Neutrophil (primary cell): ENCODE results near the gene RNF26.

ENCODE experiments used
- H3K27ac ChIP-seq: fragments of 200-600 bp; sonication (generic); 2 replicates; pipeline ENCODE4 v1.5.1; 2016; ENCODE audit warnings: mild to moderate bottlenecking, moderate library complexity
- H3K27me3 ChIP-seq: fragments of 200-600 bp; sonication (generic); 2 replicates; pipeline ENCODE4 v1.6.0; 2016; ENCODE audit warnings: mild to moderate bottlenecking
- H3K36me3 ChIP-seq: fragments of 200-600 bp; sonication (generic); 2 replicates; pipeline ENCODE4 v1.5.1; 2017
- H3K4me1 ChIP-seq, 2 experiments: fragments of 200-600 bp in 1 of 2; sonication (generic) in 1 of 2; 1 replicate in 1 of 2; 2 replicates in 1 of 2; pipeline versions ENCODE4 v1.5.1 to v1.6.1; 2013 to 2016; ENCODE audit warnings: low read depth in 1 of 2, low read length in 1 of 2, mild to moderate bottlenecking in 1 of 2, moderate library complexity in 1 of 2; ENCODE audit not compliant: control insufficient read depth in 1 of 2, insufficient read depth in 1 of 2
- H3K4me3 ChIP-seq, 2 experiments: fragments of 200-600 bp in 1 of 2; sonication (generic) in 1 of 2; 1 replicate in 1 of 2; 2 replicates in 1 of 2; pipeline ENCODE4 v1.5.1; 2013 to 2016; ENCODE audit warnings: low read depth in 1 of 2, low read length in 1 of 2, mild to moderate bottlenecking in 1 of 2, moderate library complexity in 1 of 2
- H3K9me3 ChIP-seq: fragments of 200-600 bp; sonication (generic); 2 replicates; pipeline ENCODE4 v1.5.1; 2016
- CTCF ChIP-seq: fragments of 200-600 bp; sonication (generic); IDR thresholded peaks from 2 replicates; pipeline ENCODE4 v1.5.1; 2016; ENCODE audit warnings: antibody characterized with exemption

RNF26 gene

GRCh38 chr11:119322921-119323531 is 11.3 kb upstream of the RNF26 start:
- Histone ChIP-seq H3K4me3 (no peak overlapping the region), H3K4me1 (peaks cover 26 to 33% of the 10 kb centered on the region in 2 experiments), H3K27ac (no peak overlapping the region), H3K36me3 (no peaks in the 10 kb centered on the region), H3K9me3 (no peaks in the 10 kb centered on the region), H3K27me3 (peaks cover 62% of the 10 kb centered on the region)
- no peak for TF ChIP-seq CTCF

GRCh38 chr11:119323532-119324033 is 10.7 kb upstream of the RNF26 start:
- H3K4me3 ChIP-seq = no peak overlapping the region
- peaks cover 56% of the 10 kb centered on the region for H3K27me3 ChIP-seq

GRCh38 chr11:119324189-119324588 is 10.1 kb upstream of the RNF26 start:
- peaks cover 54% of the 10 kb centered on the region for H3K27me3 ChIP-seq

More at GRCh38 chr11:119323532-119324033, 10.7 kb upstream of the RNF26 start:
- H3K9me3 ChIP-seq = no peaks in the 10 kb centered on the region
- H3K36me3 ChIP-seq = no peaks in the 10 kb centered on the region
- peak; percentile 80 for TF ChIP-seq CTCF
- peaks cover 24 to 27% of the 10 kb centered on the region in 2 experiments for H3K4me1 ChIP-seq
- no peak overlapping the region for H3K27ac ChIP-seq

GRCh38 chr11:119329320-119329719 is 5.0 kb upstream of the RNF26 start:
- Histone ChIP-seq H3K36me3 (no peaks in the 10 kb centered on the region), H3K9me3 (no peaks in the 10 kb centered on the region), H3K27ac (no peak overlapping the region), H3K4me3 (no peak overlapping the region), H3K4me1 (peaks cover 10 to 19% of the 10 kb centered on the region in 2 experiments), H3K27me3 (peaks cover 11% of the 10 kb centered on the region)
- TF ChIP-seq CTCF = no peak

More at GRCh38 chr11:119324189-119324588, 10.1 kb upstream of the RNF26 start:
- Histone ChIP-seq H3K4me1 (peaks cover 18 to 21% of the 10 kb centered on the region in 2 experiments), H3K9me3 (no peaks in the 10 kb centered on the region), H3K36me3 (no peaks in the 10 kb centered on the region), H3K4me3 (no peak overlapping the region), H3K27ac (no peak overlapping the region)
- no peak for TF ChIP-seq CTCF

GRCh38 chr11:119330237-119330636 is 4.1 kb upstream of the RNF26 start:
- no peaks in the 10 kb centered on the region for H3K36me3 ChIP-seq
- peaks cover 11% of the 10 kb centered on the region for H3K27me3 ChIP-seq
- H3K27ac ChIP-seq = no peak overlapping the region
- no peaks in the 10 kb centered on the region for H3K9me3 ChIP-seq
- no peak for TF ChIP-seq CTCF
- no peak overlapping the region for H3K4me3 ChIP-seq
- H3K4me1 ChIP-seq = peaks cover 18 to 26% of the 10 kb centered on the region in 2 experiments
